ENCODE measurements around the gene PPFIA2. TPM values are rescaled to one million over a fixed set of nuclear protein-coding genes. Genes with fewer than 3 reads are reported as not detected.

PPFIA2 gene
- polyA plus RNA-seq, 3 donors from 2014 or later = not detected

DNA sequence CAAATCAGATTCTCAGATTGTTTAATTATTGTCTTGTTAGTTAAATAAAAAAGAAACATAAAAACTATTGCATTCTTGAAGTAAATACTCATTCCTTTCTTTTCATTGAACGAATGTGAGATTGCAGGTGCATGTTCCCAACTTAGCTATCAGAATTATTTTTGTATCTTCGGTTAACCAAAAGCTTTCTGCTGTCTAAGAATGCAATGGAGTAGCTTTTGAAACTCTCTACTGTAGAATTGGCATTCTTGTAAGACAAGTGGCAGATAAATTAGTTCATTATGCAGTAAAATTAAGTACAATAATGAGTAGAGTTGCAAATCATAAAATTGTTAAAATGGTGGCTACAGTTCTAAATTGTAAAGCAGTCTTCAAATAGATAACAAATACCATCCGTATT is 383.2 kb downstream of the PPFIA2 start:
- Mint-ChIP-seq H3K4me3 (no peak overlapping the region), H3K36me3 (no peaks in the 10 kb centered on the region), H3K9me3 (peaks cover 0 to 19% (median 3%) of the 10 kb centered on the region in 6 donors), H3K4me1 (no peaks in the 10 kb centered on the region), H3K27me3 (ENCODE audit: low read depth in 3 of 3) (no peaks in the 10 kb centered on the region), H3K27ac (no peak overlapping the region)
- DNase-seq = no peak

DNA sequence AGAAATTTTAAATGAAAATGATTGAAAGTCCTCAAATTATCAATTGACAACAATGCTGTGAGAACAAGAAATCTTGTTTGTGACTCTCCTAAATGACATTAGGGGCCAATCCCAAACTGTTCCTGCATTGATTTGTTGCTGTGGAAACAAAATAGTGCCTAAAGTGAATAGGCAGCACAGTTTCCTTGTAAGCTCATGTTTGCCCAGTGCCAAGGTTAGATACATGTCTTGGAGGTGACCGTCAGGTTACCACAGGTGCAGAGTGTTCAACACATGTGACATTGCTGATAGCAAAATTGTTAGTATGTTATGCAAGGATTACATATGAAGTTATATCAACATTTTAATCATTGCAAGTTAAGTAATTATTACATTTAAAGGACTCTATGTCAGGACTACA is 388.7 kb downstream of the PPFIA2 start:
- H3K4me3 Mint-ChIP-seq = no peak overlapping the region
- no peak overlapping the region for H3K27ac Mint-ChIP-seq
- H3K9me3 Mint-ChIP-seq = peaks cover 0 to 11% (median 2%) of the 10 kb centered on the region in 6 donors
- H3K36me3 Mint-ChIP-seq = no peaks in the 10 kb centered on the region
- DNase-seq = no peak
- no peaks in the 10 kb centered on the region for H3K4me1 Mint-ChIP-seq
- H3K27me3 Mint-ChIP-seq (ENCODE audit: low read depth in 3 of 3) = peaks cover 0 to 3% (median 0%) of the 10 kb centered on the region in 3 donors

DNA sequence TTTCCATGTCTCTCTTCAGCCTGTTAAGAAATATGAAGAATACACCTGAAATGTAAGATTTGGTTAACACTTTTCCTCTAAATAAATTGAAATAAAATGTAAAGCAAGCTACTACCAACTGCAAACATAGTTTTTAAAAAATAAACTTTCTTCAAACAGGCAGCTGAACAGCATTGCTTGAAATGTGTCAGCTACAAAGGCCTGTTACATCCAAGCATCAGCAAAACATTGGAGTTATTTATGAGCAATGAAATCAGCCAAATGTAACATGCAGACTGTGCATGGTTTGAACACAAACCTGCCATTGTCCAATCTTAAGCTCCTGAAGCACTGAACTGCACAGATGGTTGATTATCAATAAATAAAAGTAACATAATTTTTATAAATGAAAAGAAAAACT is 390.0 kb downstream of the PPFIA2 start:
- no peaks in the 10 kb centered on the region for H3K36me3 Mint-ChIP-seq
- no peaks in the 10 kb centered on the region for H3K4me1 Mint-ChIP-seq
- H3K9me3 Mint-ChIP-seq = peaks cover 0 to 5% (median 2%) of the 10 kb centered on the region in 6 donors
- no peak overlapping the region for H3K4me3 Mint-ChIP-seq
- no peak overlapping the region for H3K27ac Mint-ChIP-seq
- peaks cover 0 to 3% (median 0%) of the 10 kb centered on the region in 3 donors for H3K27me3 Mint-ChIP-seq (ENCODE audit: low read depth in 3 of 3)
- DNase-seq = no peak

DNA sequence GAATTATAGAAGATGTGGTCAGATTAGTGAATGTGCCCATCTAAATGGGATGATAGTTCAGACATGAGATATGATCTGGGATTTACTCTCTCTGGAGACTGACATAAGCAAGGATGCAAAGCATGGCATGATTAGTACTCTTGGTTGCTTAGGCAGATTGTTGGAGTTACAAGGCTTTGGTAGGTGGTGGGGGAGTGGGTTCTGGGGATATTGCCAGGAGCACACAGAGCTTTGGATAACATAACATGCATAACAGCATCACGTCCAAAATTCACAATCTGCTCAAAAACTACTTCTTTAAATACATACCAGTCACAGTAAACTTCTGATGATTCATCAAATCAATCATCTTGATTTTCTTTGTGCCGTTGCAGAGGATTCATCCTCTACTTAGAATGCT is 393.9 kb downstream of the PPFIA2 start:
- Mint-ChIP-seq H3K9me3 (peaks cover 0 to 8% (median 2%) of the 10 kb centered on the region in 6 donors), H3K4me1 (no peaks in the 10 kb centered on the region), H3K27ac (no peak overlapping the region), H3K4me3 (no peak overlapping the region), H3K36me3 (no peaks in the 10 kb centered on the region), H3K27me3 (ENCODE audit: low read depth in 3 of 3) (peaks cover 0 to 3% (median 0%) of the 10 kb centered on the region in 3 donors)
- DNase-seq = no peak

DNA sequence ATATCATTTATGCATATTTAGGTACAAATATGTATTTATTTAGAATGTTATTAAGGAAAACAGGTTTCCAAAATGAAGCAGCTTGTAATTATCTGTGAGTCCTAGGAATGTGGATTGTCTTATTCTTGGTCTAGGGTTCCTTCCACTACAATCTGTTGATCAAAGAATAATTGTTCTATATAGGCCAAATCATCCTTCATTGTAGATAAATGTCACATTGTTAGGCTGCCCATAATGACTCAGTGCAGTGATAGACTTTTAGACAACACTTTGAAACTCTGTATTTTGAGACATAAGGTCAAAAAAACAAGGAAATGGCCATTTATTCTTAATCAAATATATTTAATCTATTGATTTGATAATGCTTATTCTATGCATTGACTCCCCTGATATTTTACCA is 398.2 kb downstream of the PPFIA2 start:
- no peaks in the 10 kb centered on the region for H3K36me3 Mint-ChIP-seq
- H3K9me3 Mint-ChIP-seq = peaks cover 0 to 7% (median 2%) of the 10 kb centered on the region in 6 donors
- H3K4me1 Mint-ChIP-seq = no peaks in the 10 kb centered on the region
- no peak overlapping the region for H3K4me3 Mint-ChIP-seq
- H3K27me3 Mint-ChIP-seq (ENCODE audit: low read depth in 3 of 3) = peaks cover 0 to 1% (median 0%) of the 10 kb centered on the region in 3 donors
- DNase-seq = no peak
- H3K27ac Mint-ChIP-seq = no peak overlapping the region

DNA sequence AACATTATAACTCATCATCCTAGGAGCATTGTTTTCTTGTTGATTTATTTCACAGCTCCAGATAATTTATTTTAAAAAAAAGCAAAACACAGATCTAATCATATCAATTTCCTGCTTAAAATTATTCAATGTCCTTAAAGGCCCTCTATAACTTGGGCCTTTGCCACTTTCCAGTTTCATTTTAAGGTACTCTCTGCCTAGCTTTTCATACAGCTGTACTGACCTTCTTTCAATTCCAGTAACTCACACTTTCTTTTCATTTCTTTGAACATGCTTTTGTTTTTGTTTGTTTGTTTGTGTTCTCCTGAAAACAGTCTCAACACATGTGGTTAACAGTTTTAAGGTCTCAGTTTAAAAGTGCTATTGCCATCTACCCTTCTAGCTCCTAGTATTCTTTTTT is 399.4 kb downstream of the PPFIA2 start:
- DNase-seq = no peak
- no peaks in the 10 kb centered on the region for H3K36me3 Mint-ChIP-seq
- H3K4me3 Mint-ChIP-seq = no peak overlapping the region
- H3K27ac Mint-ChIP-seq = no peak overlapping the region
- H3K27me3 Mint-ChIP-seq (ENCODE audit: low read depth in 3 of 3) = peaks cover 0 to 1% (median 0%) of the 10 kb centered on the region in 3 donors
- peaks cover 0 to 13% (median 4%) of the 10 kb centered on the region in 6 donors for H3K9me3 Mint-ChIP-seq
- no peaks in the 10 kb centered on the region for H3K4me1 Mint-ChIP-seq

DNA sequence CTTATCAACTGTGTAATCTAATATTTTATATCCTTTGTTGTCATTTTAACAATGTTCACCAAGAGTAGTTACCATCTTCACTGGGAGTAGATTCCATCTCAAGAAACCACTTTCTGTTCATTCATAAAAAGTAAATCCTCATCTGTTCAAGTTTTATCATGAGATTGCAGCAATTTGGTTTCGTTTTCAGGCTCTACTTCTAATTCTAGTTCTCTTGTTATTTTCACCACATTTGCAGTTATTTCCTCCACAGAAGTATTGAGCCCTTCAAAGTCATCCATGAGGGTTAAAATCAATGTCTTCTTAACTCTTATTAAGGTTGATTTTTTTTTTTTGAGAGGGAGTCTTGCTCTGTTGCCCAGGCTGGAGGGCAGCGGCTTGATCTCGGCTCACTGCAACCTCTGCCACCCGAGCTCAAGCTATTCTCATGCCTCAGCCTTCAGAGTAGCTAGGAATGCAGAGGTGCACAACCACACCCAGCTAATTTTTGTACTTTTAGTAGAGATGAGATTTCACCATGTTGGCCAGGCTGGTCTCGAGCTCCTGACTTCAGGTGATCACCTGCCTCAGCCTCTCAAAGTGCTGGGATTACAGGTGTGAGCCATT is 404.7 kb downstream of the PPFIA2 start:
- H3K27me3 Mint-ChIP-seq (ENCODE audit: low read depth in 3 of 3) = peaks cover 0 to 3% (median 0%) of the 10 kb centered on the region in 3 donors
- DNase-seq = no peak
- H3K36me3 Mint-ChIP-seq = no peaks in the 10 kb centered on the region
- no peaks in the 10 kb centered on the region for H3K4me1 Mint-ChIP-seq
- H3K27ac Mint-ChIP-seq = no peak overlapping the region
- no peak overlapping the region for H3K4me3 Mint-ChIP-seq
- H3K9me3 Mint-ChIP-seq = peaks cover 0 to 28% (median 6%) of the 10 kb centered on the region in 6 donors

DNA sequence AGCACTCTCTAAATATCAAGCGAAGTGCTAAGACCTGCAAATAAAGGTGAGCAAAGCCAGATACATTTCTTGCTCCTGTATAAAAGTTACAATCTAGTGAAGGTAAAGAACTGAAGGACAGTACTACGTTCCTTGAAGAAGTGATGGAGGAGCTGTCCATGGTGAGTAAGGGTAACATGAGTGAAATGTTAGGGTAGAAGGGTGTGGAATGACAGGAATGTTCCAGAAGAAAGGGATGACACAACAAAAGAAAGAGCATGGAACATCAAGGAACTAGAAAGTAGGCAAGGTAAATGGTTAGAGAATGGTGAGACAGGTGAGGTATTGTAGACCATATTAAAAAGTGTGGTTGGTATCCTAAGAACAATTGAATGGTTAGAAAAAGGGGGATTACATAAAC is 408.8 kb downstream of the PPFIA2 start:
- no peaks in the 10 kb centered on the region for H3K36me3 Mint-ChIP-seq
- no peak overlapping the region for H3K4me3 Mint-ChIP-seq
- H3K4me1 Mint-ChIP-seq = no peaks in the 10 kb centered on the region
- no peak for DNase-seq
- H3K9me3 Mint-ChIP-seq = peaks cover 1 to 37% (median 7%) of the 10 kb centered on the region in 6 donors
- no peak overlapping the region for H3K27ac Mint-ChIP-seq
- H3K27me3 Mint-ChIP-seq (ENCODE audit: low read depth in 3 of 3) = peaks cover 0 to 4% (median 0%) of the 10 kb centered on the region in 3 donors

DNA sequence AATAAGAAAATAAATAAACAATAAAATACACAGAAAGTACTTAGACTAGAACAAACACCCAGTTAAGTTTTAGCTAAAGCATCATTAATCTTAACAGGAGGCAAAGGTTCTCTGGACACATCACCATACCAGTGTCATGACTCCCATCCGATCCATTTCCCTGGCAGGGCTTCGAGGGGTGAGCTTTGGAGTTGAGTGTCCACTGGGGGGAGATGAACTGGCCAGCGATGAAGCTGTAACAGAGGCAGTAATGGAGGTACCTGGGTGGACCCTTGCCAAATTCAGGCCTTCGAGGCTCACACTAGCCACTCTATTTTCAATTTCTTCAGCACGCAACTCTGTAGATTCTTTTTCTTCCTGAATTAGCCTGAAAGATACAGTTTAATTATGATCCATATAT is 411.7 kb downstream of the PPFIA2 start:
- H3K27ac Mint-ChIP-seq = no peak overlapping the region
- H3K4me1 Mint-ChIP-seq = no peaks in the 10 kb centered on the region
- DNase-seq = no peak
- H3K36me3 Mint-ChIP-seq = no peaks in the 10 kb centered on the region
- H3K4me3 Mint-ChIP-seq = no peak overlapping the region
- peaks cover 0 to 2% (median 0%) of the 10 kb centered on the region in 3 donors for H3K27me3 Mint-ChIP-seq (ENCODE audit: low read depth in 3 of 3)
- peaks cover 0 to 24% (median 7%) of the 10 kb centered on the region in 6 donors for H3K9me3 Mint-ChIP-seq

DNA sequence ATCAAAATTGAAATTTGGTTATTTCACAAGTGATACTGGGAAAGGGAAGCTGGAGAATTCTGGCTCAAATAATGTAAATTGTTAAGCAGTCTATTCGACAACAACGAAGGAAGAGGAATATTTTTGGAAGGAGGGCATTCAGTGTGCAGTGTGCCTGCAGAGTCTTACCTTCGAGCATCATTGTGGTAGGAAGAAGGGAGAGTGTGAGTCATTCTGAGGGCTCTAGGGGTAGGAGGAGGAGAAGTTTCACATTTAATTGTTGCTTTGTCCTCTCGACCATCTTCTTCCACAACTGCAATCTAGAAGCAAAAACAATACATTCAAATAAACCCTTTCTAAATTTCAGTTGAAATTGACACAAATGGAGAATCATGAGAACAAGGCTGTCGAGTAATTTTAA is 418.2 kb downstream of the PPFIA2 start:
- Mint-ChIP-seq H3K4me1 (no peaks in the 10 kb centered on the region), H3K36me3 (no peaks in the 10 kb centered on the region), H3K27me3 (ENCODE audit: low read depth in 3 of 3) (no peaks in the 10 kb centered on the region), H3K4me3 (no peak overlapping the region), H3K9me3 (peaks cover 0 to 27% (median 6%) of the 10 kb centered on the region in 6 donors), H3K27ac (no peak overlapping the region)
- no peak for DNase-seq

DNA sequence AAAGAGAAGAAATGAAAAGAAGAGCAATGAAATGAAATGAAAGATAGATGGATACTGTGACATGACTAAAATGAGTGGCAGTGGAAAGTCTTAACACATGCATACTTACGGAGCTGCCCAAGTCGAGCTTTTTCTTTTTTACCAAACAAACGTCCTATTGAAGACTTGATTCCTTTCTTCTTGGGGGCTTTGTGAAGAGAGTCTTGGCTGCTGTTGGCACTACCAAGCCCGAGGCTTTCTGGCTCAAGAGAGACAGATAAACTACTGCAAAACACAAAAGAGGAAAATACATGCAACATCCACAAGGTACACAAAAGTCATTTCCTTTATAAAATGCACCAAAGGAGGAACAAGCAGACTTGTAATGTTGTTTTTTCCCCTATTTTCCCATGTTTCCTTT is 420.1 kb downstream of the PPFIA2 start:
- Mint-ChIP-seq H3K4me1 (no peaks in the 10 kb centered on the region), H3K4me3 (no peak overlapping the region), H3K36me3 (no peaks in the 10 kb centered on the region), H3K27ac (no peak overlapping the region), H3K9me3 (peaks cover 4 to 32% (median 12%) of the 10 kb centered on the region in 6 donors), H3K27me3 (ENCODE audit: low read depth in 3 of 3) (no peaks in the 10 kb centered on the region)
- DNase-seq = no peak

DNA sequence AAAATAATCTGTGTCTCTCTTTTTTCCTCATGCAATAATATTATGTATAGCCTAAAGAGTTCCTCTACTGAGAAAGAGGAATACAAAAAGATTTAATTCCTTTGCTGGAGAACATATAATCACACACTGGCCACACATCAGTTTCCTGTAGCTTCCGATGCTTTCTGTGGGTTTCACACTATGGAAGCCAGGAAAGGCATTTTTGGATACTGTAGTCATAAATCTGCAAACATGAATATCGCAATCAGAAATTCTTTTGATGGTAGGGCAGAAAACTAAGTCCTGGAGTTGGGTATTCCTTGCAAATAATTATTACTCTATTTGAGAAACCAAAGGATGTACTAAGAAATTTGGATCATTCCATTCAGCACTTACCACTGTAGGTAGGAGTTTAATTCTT is 421.3 kb downstream of the PPFIA2 start:
- DNase-seq = no peak
- Mint-ChIP-seq H3K4me3 (no peak overlapping the region), H3K27me3 (ENCODE audit: low read depth in 3 of 3) (peaks cover 0 to 2% (median 0%) of the 10 kb centered on the region in 3 donors), H3K27ac (no peak overlapping the region), H3K9me3 (peaks cover 5 to 38% (median 16%) of the 10 kb centered on the region in 6 donors), H3K4me1 (no peaks in the 10 kb centered on the region), H3K36me3 (no peaks in the 10 kb centered on the region)

DNA sequence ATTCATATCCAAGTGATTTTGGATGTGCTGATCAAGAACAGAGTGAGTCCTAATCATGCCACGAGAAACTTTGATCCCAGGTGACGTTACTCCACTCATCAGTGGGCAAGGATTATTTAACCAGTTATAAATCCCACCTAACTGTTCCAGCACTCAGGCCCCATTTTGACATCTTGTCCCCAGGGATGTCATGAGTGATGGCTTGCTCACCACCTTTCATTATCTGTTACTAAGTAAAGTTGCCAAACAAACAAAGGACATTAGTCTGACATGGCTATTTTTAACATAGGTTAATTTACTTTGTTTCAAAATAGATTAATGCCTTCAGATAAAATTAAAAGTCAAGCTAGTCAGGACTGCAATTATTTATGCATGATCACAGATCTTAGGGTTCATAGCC is 425.3 kb downstream of the PPFIA2 start:
- Mint-ChIP-seq H3K27ac (no peak overlapping the region), H3K36me3 (no peaks in the 10 kb centered on the region), H3K4me1 (no peaks in the 10 kb centered on the region), H3K9me3 (peaks cover 6 to 30% (median 14%) of the 10 kb centered on the region in 6 donors), H3K4me3 (no peak overlapping the region), H3K27me3 (ENCODE audit: low read depth in 3 of 3) (peaks cover 0 to 2% (median 0%) of the 10 kb centered on the region in 3 donors)
- no peak for DNase-seq

DNA sequence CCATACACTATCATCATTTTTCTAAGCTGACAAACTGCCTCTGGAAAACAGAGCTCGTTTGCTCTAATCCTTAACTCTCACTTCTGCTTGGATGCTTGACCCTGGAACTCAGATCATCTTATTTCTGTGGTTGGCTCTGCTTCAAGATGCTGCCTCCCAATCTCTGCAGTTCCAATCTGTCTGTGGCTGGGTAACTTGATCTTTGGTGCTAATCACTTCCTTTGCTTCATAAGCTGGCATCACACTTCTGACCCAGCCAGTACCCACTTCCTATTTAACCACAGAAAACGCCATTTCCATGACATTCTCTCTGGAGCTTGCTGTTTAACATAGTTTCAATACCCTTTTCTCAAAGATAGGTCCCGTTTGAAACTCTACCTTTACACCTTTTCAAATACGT is 427.1 kb downstream of the PPFIA2 start:
- DNase-seq = no peak
- no peak overlapping the region for H3K27ac Mint-ChIP-seq
- no peaks in the 10 kb centered on the region for H3K36me3 Mint-ChIP-seq
- H3K9me3 Mint-ChIP-seq = peaks cover 6 to 29% (median 13%) of the 10 kb centered on the region in 6 donors
- H3K27me3 Mint-ChIP-seq (ENCODE audit: low read depth in 3 of 3) = peaks cover 0 to 2% (median 0%) of the 10 kb centered on the region in 3 donors
- H3K4me1 Mint-ChIP-seq = no peaks in the 10 kb centered on the region
- H3K4me3 Mint-ChIP-seq = no peak overlapping the region

DNA sequence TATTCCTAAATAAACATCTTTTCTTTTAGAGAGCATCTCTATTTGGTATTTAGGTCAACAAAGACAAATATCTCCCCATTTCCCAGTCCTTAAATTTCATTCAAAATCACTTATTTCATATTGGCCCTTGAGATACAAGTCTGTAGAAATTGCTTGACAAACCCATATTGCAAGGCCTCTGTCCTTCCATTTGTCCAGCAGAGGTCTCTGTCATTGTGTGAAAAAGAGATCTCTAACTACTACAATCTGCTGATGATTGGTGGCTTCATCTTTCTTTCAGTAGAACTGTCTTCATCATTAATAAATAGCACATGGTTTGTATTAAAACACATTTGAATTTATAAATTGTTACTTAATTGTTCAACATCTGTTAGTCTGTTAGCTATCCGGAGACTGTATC is 428.7 kb downstream of the PPFIA2 start:
- no peaks in the 10 kb centered on the region for H3K4me1 Mint-ChIP-seq
- peaks cover 0 to 2% (median 0%) of the 10 kb centered on the region in 3 donors for H3K27me3 Mint-ChIP-seq (ENCODE audit: low read depth in 3 of 3)
- DNase-seq = no peak
- H3K36me3 Mint-ChIP-seq = no peaks in the 10 kb centered on the region
- peaks cover 5 to 29% (median 11%) of the 10 kb centered on the region in 6 donors for H3K9me3 Mint-ChIP-seq
- H3K27ac Mint-ChIP-seq = no peak overlapping the region
- no peak overlapping the region for H3K4me3 Mint-ChIP-seq
